Erythroblast (primary cell): ENCODE data around the gene NUDT19.
"Not testable (repeated sequence)": the region's sequence is repeated elsewhere in the genome, so short reads cannot be mapped to it uniquely, and the experiment has no call there.

Experiments
- GATA1 ChIP-seq: IDR thresholded peaks from 2 replicates; pipeline ENCODE4 v1.6.1; 2011; ENCODE audit warnings: low read depth, mild to moderate bottlenecking, control low read depth, low read length, moderate library complexity
- POLR2A ChIP-seq: IDR thresholded peaks from 2 replicates; pipeline ENCODE4 v1.6.1; 2011; ENCODE audit warnings: mild to moderate bottlenecking, low read length

- TF ChIP-seq POLR2A, GATA1: not testable (repeated sequence)
Measured at GRCh38 chr19:32694851-32695250, 3.2 kb downstream of the NUDT19 start.
